Ovary (tissue), 9 donors: ENCODE results near the gene DDI2. TPM values are rescaled to one million over a fixed set of nuclear protein-coding genes. Genes with fewer than 3 reads are reported as not detected.

Source experiments
- DNase-seq, 5 donors: peaks; one replicate each; pipeline ENCODE4 v3.0.0-alpha.2; 2019 to 2020
- H3K27ac ChIP-seq, 2 donors: fragments of 200-600 bp; one replicate each; pipeline versions ENCODE4 v1.5.1 to v1.8.0; 2019 to 2022
- H3K27me3 ChIP-seq: fragments of 200-600 bp; one replicate; pipeline ENCODE4 v1.8.0; 2022
- H3K36me3 ChIP-seq: fragments of 200-600 bp; sonication (generic); one replicate; pipeline ENCODE4 v1.5.1; 2019
- H3K4me1 ChIP-seq: one replicate; pipeline ENCODE4 v1.8.1; 2013; ENCODE audit warnings: mild to moderate bottlenecking, moderate library complexity; ENCODE audit not compliant: insufficient read depth
- H3K4me3 ChIP-seq: fragments of 200-600 bp; sonication (generic); one replicate; pipeline ENCODE4 v1.5.1; 2017
- H3K9me3 ChIP-seq, 2 donors: fragments of 200-600 bp in 1 of 2; sonication (generic) in 1 of 2; one replicate each; pipeline versions ENCODE4 v1.5.1 to v1.8.1; 2013 to 2019; ENCODE audit warnings: mild to moderate bottlenecking in 1 of 2, moderate library complexity in 1 of 2
- EP300 ChIP-seq: sonication (generic); formaldehyde crosslinking; IDR thresholded peaks from one replicate; pipeline ENCODE4 v1.6.1; 2017; ENCODE audit warnings: antibody characterized with exemption
- POLR2A ChIP-seq: fragments of 450-650 bp; IDR thresholded peaks from one replicate; pipeline ENCODE4 v1.6.1; 2017; ENCODE audit warnings: antibody characterized with exemption, mild to moderate bottlenecking, moderate library complexity
- WGBS, 3 donors: extraction: QIAGEN DNeasy Blood & Tissue Kit in 1 of 3; methylation state at CpG; one replicate each; pipeline versions ENCODE4 v1.1.5 to v1.1.7; 2013 to 2017; 5-methylcytosine and 5-hydroxymethylcytosine counted together
- intact Hi-C, 4 donors: fragments of 100-400 bp; cut with DNase I; formaldehyde crosslinking; loops; one replicate each; pipeline versions ENCODE4 v1.11.0 to v1.15.1; 2022 to 2023
- polyA plus RNA-seq, 2 donors: library from polyadenylated mRNA; stranded (reverse); fragments of 200-250 nt in 1 of 2; fragments of 350-450 nt in 1 of 2; fragmentation: Illumina TruSeq in 1 of 2; extraction: RNeasy Lipid Tissue Mini Kit (QIAGEN cat#74804) in 1 of 2; gene quantifications; one replicate each; pipeline ENCODE4 v1.2.3, GENCODE V29; 2013 to 2014
- total RNA-seq, 7 donors: library from RNA; depleted of rRNA in 2 of 7; stranded (reverse); fragments of >200 nt in 2 of 7; fragmentation: NEBNext Ultra II Directional in 3 of 7; extraction: Animal tissue kit (Norgen Biotek cat#: 25700) in 3 of 7; gene quantifications; one replicate each; pipeline versions ENCODE4 v1.1.0 to v1.2.4, GENCODE V29; 2016 to 2023
- TF ChIP-seq, protein P1 (sequence below), 3 donors: fragments of 450-650 bp in 2 of 3; fragments of 200-600 bp in 1 of 3; IDR thresholded peaks; one replicate each; pipeline versions ENCODE4 v1.5.1 to v1.8.0; 2016 to 2022; ENCODE audit warnings: antibody characterized with exemption in 3 of 3, mild to moderate bottlenecking in 1 of 3
- donor health status: DM: no; HTN: no; CAD: no; lungs with moderate emphysema.
- donor health status: DM: no; HTN: no; CAD: no.
- donor health status: Bipolar disorder and iron deficiency.
- donor health status: DM: yes; HTN: yes; CAD: no.
- donor health status: DM: no; HTN: no; CAD: no.
- donor health status: DM: yes; HTN: yes; CAD: no.

The DDI2 gene
- total and polyA plus RNA-seq, 9 donors, result 4.2 to 30.9 (median 22.2) TPM

DNA sequence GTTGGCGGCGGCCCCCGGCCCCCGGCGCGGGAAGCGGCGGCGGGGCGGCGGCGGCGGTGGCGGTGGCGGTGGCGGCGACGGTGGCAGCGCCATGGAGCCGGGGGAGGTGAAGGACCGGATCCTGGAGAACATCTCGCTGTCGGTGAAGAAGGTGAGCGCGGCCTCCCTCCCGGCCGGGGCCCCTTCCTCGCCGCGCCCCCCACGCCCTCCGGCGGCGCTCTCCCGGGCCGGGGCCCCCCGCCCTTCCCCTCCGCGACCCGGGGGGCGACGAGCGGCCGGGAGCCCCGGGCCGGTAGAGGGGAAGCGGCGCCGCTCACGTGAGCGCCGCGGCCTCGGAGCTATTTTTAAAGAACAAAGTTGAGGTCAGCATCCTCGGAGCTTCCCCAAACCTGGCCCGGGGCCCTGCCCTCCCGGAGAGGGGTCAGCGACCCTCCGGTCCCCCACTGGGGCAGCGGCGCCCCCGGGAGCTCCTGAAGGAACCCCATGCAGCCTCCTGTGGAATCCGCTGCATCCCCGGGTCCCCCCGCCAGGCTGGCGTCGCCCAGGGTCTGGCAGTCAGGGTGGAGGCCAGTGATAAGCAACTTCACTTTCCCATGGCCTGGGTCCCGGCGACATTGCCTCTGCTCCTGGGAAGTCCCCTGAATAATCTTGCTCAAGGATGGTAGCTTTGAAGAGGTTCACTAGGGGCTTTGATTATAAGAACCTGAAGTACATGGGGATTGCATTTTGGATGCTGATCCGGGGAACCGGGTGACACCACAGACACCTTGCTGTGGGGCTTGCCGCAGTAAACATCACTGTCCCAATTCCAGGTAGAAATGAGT, 67.4 kb downstream of the DDI2 start:
- peak overlapping the region; percentile 96 for H3K4me3 ChIP-seq
- peak overlapping the region; percentile 92 to 97 for H3K27ac ChIP-seq
- WGBS, 3 donors, result 0 to 1% (median 1%) methylated on average over 22 to 71 of the region's 72 CpGs
- peaks cover 8% of the 10 kb centered on the region for H3K4me1 ChIP-seq
- peak; percentile 33 to 67 (median 57) for DNase-seq
- H3K9me3 ChIP-seq, result no peaks in the 10 kb centered on the region
- no peaks in the 10 kb centered on the region for H3K27me3 ChIP-seq
- TF ChIP-seq POLR2A, result no peak
- no peak for TF ChIP-seq EP300
- TF ChIP-seq, protein P1, sequence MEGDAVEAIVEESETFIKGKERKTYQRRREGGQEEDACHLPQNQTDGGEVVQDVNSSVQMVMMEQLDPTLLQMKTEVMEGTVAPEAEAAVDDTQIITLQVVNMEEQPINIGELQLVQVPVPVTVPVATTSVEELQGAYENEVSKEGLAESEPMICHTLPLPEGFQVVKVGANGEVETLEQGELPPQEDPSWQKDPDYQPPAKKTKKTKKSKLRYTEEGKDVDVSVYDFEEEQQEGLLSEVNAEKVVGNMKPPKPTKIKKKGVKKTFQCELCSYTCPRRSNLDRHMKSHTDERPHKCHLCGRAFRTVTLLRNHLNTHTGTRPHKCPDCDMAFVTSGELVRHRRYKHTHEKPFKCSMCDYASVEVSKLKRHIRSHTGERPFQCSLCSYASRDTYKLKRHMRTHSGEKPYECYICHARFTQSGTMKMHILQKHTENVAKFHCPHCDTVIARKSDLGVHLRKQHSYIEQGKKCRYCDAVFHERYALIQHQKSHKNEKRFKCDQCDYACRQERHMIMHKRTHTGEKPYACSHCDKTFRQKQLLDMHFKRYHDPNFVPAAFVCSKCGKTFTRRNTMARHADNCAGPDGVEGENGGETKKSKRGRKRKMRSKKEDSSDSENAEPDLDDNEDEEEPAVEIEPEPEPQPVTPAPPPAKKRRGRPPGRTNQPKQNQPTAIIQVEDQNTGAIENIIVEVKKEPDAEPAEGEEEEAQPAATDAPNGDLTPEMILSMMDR (IDR thresholded peaks at IDR 0.05), result no peak
- no peaks in the 10 kb centered on the region for H3K36me3 ChIP-seq
- intact Hi-C loops, result loop anchor here in 1 of 4 donors (5.0 kb wide), 2 partner anchors 67 to 157 kb away; partner anchors contain the start of genes DDI2 and DNAJC16

DNA sequence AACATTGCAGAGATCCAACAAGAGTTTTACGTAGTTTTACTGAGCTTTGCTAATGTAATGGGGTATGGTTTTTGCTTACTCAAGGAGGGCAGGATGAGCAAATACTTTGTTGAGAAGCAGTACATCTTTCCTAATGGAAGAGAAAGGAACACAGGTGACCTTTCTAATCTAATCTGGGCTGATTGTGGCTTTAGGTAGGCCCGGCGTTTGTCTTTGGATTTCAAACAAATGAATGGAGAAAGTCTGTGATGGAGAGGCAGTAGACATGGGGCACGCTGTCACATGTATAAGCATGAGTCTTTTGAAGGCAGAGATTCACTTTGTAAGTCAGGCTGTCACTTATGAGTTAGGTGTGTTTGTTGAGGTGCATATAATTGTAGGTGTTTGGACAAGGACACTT, 68.6 kb downstream of the DDI2 start:
- no peaks in the 10 kb centered on the region for H3K36me3 ChIP-seq
- DNase-seq, result no peak
- whole genome bisulfite sequencing, 3 donors, result 37 to 42% (median 42%) methylated on average over 4 of the region's 4 CpGs
- intact Hi-C loops, result no loop called here
- no peak for TF ChIP-seq POLR2A
- TF ChIP-seq EP300, result no peak
- TF ChIP-seq, protein P1 (IDR thresholded peaks at IDR 0.05), result no peak
- H3K9me3 ChIP-seq, result no peaks in the 10 kb centered on the region
- no peaks in the 10 kb centered on the region for H3K27me3 ChIP-seq
- peak overlapping the region in 1 of 2 donors; percentile 92 for H3K27ac ChIP-seq
- no peak overlapping the region for H3K4me3 ChIP-seq
- H3K4me1 ChIP-seq, result peaks cover 8% of the 10 kb centered on the region

DNA sequence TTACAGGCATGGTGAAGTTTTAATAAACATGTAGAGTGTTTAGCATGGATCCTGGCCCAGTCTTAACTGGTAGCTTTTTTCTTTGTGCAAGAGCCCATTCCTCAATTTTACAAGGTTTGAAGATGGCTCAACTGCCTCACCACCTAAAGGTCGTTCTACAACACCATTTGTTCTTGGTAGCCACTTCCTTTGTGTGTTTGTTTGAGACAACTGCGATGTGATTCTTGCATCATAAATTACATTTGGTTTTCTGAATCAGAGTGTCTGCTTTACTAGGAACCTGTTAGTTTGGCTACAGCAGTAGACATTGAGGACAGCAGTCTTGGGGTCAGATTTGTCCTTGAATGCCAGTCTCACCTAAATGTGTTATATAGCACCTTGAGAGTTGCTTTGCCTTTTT, 70.2 kb downstream of the DDI2 start:
- DNase-seq, result no peak
- WGBS, 3 donors, result 76 to 80% (median 77%) methylated on average over 2 of the region's 2 CpGs
- intact Hi-C loops, result no loop called here

DNA sequence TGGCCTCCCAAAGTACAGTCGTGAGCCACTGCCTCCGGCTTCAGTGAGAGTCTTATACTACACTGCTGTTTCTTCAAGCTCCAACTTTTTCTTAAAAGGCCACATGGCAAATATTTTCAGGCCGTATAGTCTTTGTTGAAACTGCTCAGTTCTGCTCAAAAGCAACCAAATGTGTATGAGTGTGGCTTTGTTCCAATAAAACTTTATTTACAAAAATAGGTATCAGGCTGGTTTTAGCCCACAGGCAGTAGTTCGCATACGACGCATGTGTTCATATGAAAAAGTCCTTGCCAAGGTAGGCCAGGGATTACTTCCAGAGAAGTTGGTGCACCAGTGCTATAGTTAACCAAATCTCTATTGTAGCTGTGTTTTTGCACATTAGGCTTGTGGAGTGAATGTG, 73.1 kb downstream of the DDI2 start:
- no peak for DNase-seq
- WGBS, 3 donors, result 93 to 98% (median 95%) methylated on average over 6 of the region's 6 CpGs
- Histone ChIP-seq H3K4me3 (no peak overlapping the region), H3K36me3 (no peaks in the 10 kb centered on the region), H3K27ac (no peak overlapping the region), H3K9me3 (no peaks in the 10 kb centered on the region), H3K4me1 (peaks cover 6% of the 10 kb centered on the region), H3K27me3 (no peaks in the 10 kb centered on the region)
- TF ChIP-seq EP300, result no peak
- TF ChIP-seq, protein P1 (IDR thresholded peaks at IDR 0.05), result no peak
- no peak for TF ChIP-seq POLR2A
- intact Hi-C loops, result no loop called here

More for the DNA sequence above, 70.2 kb downstream of the DDI2 start:
- peaks cover 10% of the 10 kb centered on the region for H3K4me1 ChIP-seq
- H3K36me3 ChIP-seq, result no peaks in the 10 kb centered on the region
- no peak overlapping the region for H3K4me3 ChIP-seq
- TF ChIP-seq EP300 (no peak), POLR2A (no peak)
- TF ChIP-seq, protein P1 (IDR thresholded peaks at IDR 0.05), result no peak
- H3K9me3 ChIP-seq, result no peaks in the 10 kb centered on the region
- H3K27ac ChIP-seq, result no peak overlapping the region
- no peaks in the 10 kb centered on the region for H3K27me3 ChIP-seq
